Measurements from ENCODE around the gene LTBP1.

The LTBP1 gene

GRCh38 chr2:33250417-33251029, 303.8 kb downstream of the LTBP1 start:
- no peaks in the 10 kb centered on the region for H3K4me1 Mint-ChIP-seq (ENCODE audit: low read depth)
- no peaks in the 10 kb centered on the region for H3K9me3 Mint-ChIP-seq (ENCODE audit: low read depth)
- H3K36me3 Mint-ChIP-seq = no peaks in the 10 kb centered on the region
- no peak overlapping the region for H3K27ac Mint-ChIP-seq
- H3K27me3 Mint-ChIP-seq = no peaks in the 10 kb centered on the region
- H3K4me3 Mint-ChIP-seq = no peak overlapping the region

GRCh38 chr2:33256162-33256755, 309.5 kb downstream of the LTBP1 start:
- peaks cover 4% of the 10 kb centered on the region for H3K27me3 Mint-ChIP-seq
- H3K4me1 Mint-ChIP-seq (ENCODE audit: low read depth) = no peaks in the 10 kb centered on the region
- no peaks in the 10 kb centered on the region for H3K36me3 Mint-ChIP-seq
- no peak overlapping the region for H3K4me3 Mint-ChIP-seq
- H3K9me3 Mint-ChIP-seq (ENCODE audit: low read depth) = no peaks in the 10 kb centered on the region
- no peak overlapping the region for H3K27ac Mint-ChIP-seq

GRCh38 chr2:33258387-33258786, 311.6 kb downstream of the LTBP1 start:
- no peak overlapping the region for H3K4me3 Mint-ChIP-seq
- H3K27ac Mint-ChIP-seq = no peak overlapping the region
- H3K27me3 Mint-ChIP-seq = peaks cover 4% of the 10 kb centered on the region

GRCh38 chr2:33262097-33262496, 315.3 kb downstream of the LTBP1 start:
- Mint-ChIP-seq H3K4me3 (no peak overlapping the region), H3K36me3 (no peaks in the 10 kb centered on the region), H3K27ac (no peak overlapping the region), H3K4me1 (ENCODE audit: low read depth) (no peaks in the 10 kb centered on the region), H3K27me3 (peaks cover 4% of the 10 kb centered on the region), H3K9me3 (ENCODE audit: low read depth) (no peaks in the 10 kb centered on the region)

More at GRCh38 chr2:33258387-33258786, 311.6 kb downstream of the LTBP1 start:
- no peaks in the 10 kb centered on the region for H3K4me1 Mint-ChIP-seq (ENCODE audit: low read depth)
- H3K36me3 Mint-ChIP-seq = no peaks in the 10 kb centered on the region
- no peaks in the 10 kb centered on the region for H3K9me3 Mint-ChIP-seq (ENCODE audit: low read depth)

GRCh38 chr2:33264766-33265165, 318.0 kb downstream of the LTBP1 start:
- H3K4me1 Mint-ChIP-seq (ENCODE audit: low read depth) = no peaks in the 10 kb centered on the region
- no peak overlapping the region for H3K4me3 Mint-ChIP-seq
- peaks cover 2% of the 10 kb centered on the region for H3K27me3 Mint-ChIP-seq
- H3K9me3 Mint-ChIP-seq (ENCODE audit: low read depth) = no peaks in the 10 kb centered on the region
- H3K27ac Mint-ChIP-seq = no peak overlapping the region
- peaks cover 2% of the 10 kb centered on the region for H3K36me3 Mint-ChIP-seq

GRCh38 chr2:33265584-33266338, 319.0 kb downstream of the LTBP1 start:
- Mint-ChIP-seq H3K9me3 (ENCODE audit: low read depth) (no peaks in the 10 kb centered on the region), H3K27ac (no peak overlapping the region)

GRCh38 chr2:33266467-33266866, 319.7 kb downstream of the LTBP1 start:
- peaks cover 4% of the 10 kb centered on the region for H3K27me3 Mint-ChIP-seq
- no peaks in the 10 kb centered on the region for H3K9me3 Mint-ChIP-seq (ENCODE audit: low read depth)
- H3K36me3 Mint-ChIP-seq = peaks cover 2% of the 10 kb centered on the region
- no peak overlapping the region for H3K27ac Mint-ChIP-seq
- no peaks in the 10 kb centered on the region for H3K4me1 Mint-ChIP-seq (ENCODE audit: low read depth)
- H3K4me3 Mint-ChIP-seq = no peak overlapping the region

More at GRCh38 chr2:33265584-33266338, 319.0 kb downstream of the LTBP1 start:
- peaks cover 4% of the 10 kb centered on the region for H3K27me3 Mint-ChIP-seq
- peaks cover 2% of the 10 kb centered on the region for H3K36me3 Mint-ChIP-seq
- no peaks in the 10 kb centered on the region for H3K4me1 Mint-ChIP-seq (ENCODE audit: low read depth)
- H3K4me3 Mint-ChIP-seq = no peak overlapping the region

GRCh38 chr2:33267043-33267442, 320.3 kb downstream of the LTBP1 start:
- peaks cover 4% of the 10 kb centered on the region for H3K27me3 Mint-ChIP-seq
- peaks cover 2% of the 10 kb centered on the region for H3K36me3 Mint-ChIP-seq
- no peaks in the 10 kb centered on the region for H3K9me3 Mint-ChIP-seq (ENCODE audit: low read depth)
- no peaks in the 10 kb centered on the region for H3K4me1 Mint-ChIP-seq (ENCODE audit: low read depth)
- no peak overlapping the region for H3K4me3 Mint-ChIP-seq
- H3K27ac Mint-ChIP-seq = no peak overlapping the region

- no peaks in the 10 kb centered on the region for H3K9me3 Mint-ChIP-seq (ENCODE audit: low read depth)
- H3K36me3 Mint-ChIP-seq = peaks cover 2% of the 10 kb centered on the region
- no peak overlapping the region for H3K27ac Mint-ChIP-seq
- no peaks in the 10 kb centered on the region for H3K4me1 Mint-ChIP-seq (ENCODE audit: low read depth)
- peaks cover 4% of the 10 kb centered on the region for H3K27me3 Mint-ChIP-seq
- no peak overlapping the region for H3K4me3 Mint-ChIP-seq
Observed at GRCh38 chr2:33267756-33268155, 321.0 kb downstream of the LTBP1 start.

- Mint-ChIP-seq H3K27me3 (peaks cover 4% of the 10 kb centered on the region), H3K27ac (no peak overlapping the region), H3K4me3 (no peak overlapping the region), H3K9me3 (ENCODE audit: low read depth) (no peaks in the 10 kb centered on the region), H3K4me1 (ENCODE audit: low read depth) (no peaks in the 10 kb centered on the region), H3K36me3 (peaks cover 2% of the 10 kb centered on the region)
Observed at GRCh38 chr2:33268246-33268831, 321.6 kb downstream of the LTBP1 start.

GRCh38 chr2:33272001-33272400, 325.2 kb downstream of the LTBP1 start:
- Mint-ChIP-seq H3K4me3 (no peak overlapping the region), H3K36me3 (peaks cover 2% of the 10 kb centered on the region), H3K4me1 (ENCODE audit: low read depth) (no peaks in the 10 kb centered on the region), H3K9me3 (ENCODE audit: low read depth) (no peaks in the 10 kb centered on the region), H3K27me3 (peaks cover 5% of the 10 kb centered on the region), H3K27ac (no peak overlapping the region)

- Mint-ChIP-seq H3K9me3 (ENCODE audit: low read depth) (no peaks in the 10 kb centered on the region), H3K4me3 (no peak overlapping the region), H3K27me3 (peaks cover 5% of the 10 kb centered on the region), H3K4me1 (ENCODE audit: low read depth) (no peaks in the 10 kb centered on the region), H3K36me3 (peaks cover 2% of the 10 kb centered on the region), H3K27ac (no peak overlapping the region)
Observed at GRCh38 chr2:33273479-33273878, 326.7 kb downstream of the LTBP1 start.

- no peak overlapping the region for H3K27ac Mint-ChIP-seq
- H3K4me1 Mint-ChIP-seq (ENCODE audit: low read depth) = no peaks in the 10 kb centered on the region
- H3K36me3 Mint-ChIP-seq = peaks cover 2% of the 10 kb centered on the region
- H3K27me3 Mint-ChIP-seq = peaks cover 5% of the 10 kb centered on the region
- no peak overlapping the region for H3K4me3 Mint-ChIP-seq
- no peaks in the 10 kb centered on the region for H3K9me3 Mint-ChIP-seq (ENCODE audit: low read depth)
Observed at GRCh38 chr2:33274524-33274923, 327.8 kb downstream of the LTBP1 start.

GRCh38 chr2:33275689-33276444, 329.1 kb downstream of the LTBP1 start:
- no peaks in the 10 kb centered on the region for H3K4me1 Mint-ChIP-seq (ENCODE audit: low read depth)
- H3K27me3 Mint-ChIP-seq = peaks cover 1% of the 10 kb centered on the region
- H3K36me3 Mint-ChIP-seq = no peaks in the 10 kb centered on the region
- no peak overlapping the region for H3K4me3 Mint-ChIP-seq
- no peak overlapping the region for H3K27ac Mint-ChIP-seq
- H3K9me3 Mint-ChIP-seq (ENCODE audit: low read depth) = no peaks in the 10 kb centered on the region

Measured in activated naive CD8-positive, alpha-beta T cell (primary cell).